Caco-2 (cell line): ENCODE results near the gene IMMP2L. TPM values are rescaled to one million over a fixed set of nuclear protein-coding genes. Genes with fewer than 3 reads are reported as not detected.

Experiments used
- BruUV-seq: library from RNA; stranded (reverse); fragments of 400-500 nt; replicated peaks from 2 replicates; lab custom pipeline; 2021; lab: Mats Ljungman, UMichigan
- CTCF ChIA-PET: fragments of 300-600 bp; sonication (Branson Sonifier 250); formaldehyde crosslinking; loops from one replicate; lab custom pipeline; 2022; ENCODE audit warnings: antibody characterized with exemption; lab: Charles Lee
- POLR2A ChIA-PET: fragments of 300-600 bp; sonication (Branson Sonifier 250); formaldehyde crosslinking; loops from one replicate; lab custom pipeline; 2022; ENCODE audit warnings: antibody characterized with exemption; lab: Charles Lee
- DNase-seq, 2 experiments: peaks; one replicate each; pipeline versions ENCODE4 v3.0.0 to v3.0.0-alpha.2; 2020 to 2022
- H3K27me3 ChIP-seq: replicated peaks from 2 replicates; pipeline ENCODE4 v1.6.0; 2011; ENCODE audit warnings: low read length; ENCODE audit not compliant: control insufficient read depth, insufficient read depth
- H3K36me3 ChIP-seq: 2 replicates; pipeline ENCODE4 v1.5.1; 2011; ENCODE audit warnings: low read length; ENCODE audit not compliant: control insufficient read depth, insufficient read depth
- H3K4me1 ChIP-seq: fragments of 250-450 bp; sonication (Bioruptor Pico); 2 replicates; pipeline ENCODE4 v1.5.1; 2020; ENCODE audit warnings: mild to moderate bottlenecking
- H3K4me3 ChIP-seq: 2 replicates; pipeline ENCODE4 v1.5.1; 2011; ENCODE audit warnings: low read depth, mild to moderate bottlenecking, control low read depth, low read length
- H3K9me3 ChIP-seq: fragments of 250-450 bp; sonication (Bioruptor Pico); 2 replicates; pipeline ENCODE4 v1.5.1; 2020; ENCODE audit warnings: mild to moderate bottlenecking, moderate library complexity
- H3K27ac Mint-ChIP-seq: one replicate; pipeline ENCODE4 v1.8.0; 2022; ENCODE audit warnings: mixed read lengths; ENCODE audit not compliant: unreplicated experiment
- H3K27me3 Mint-ChIP-seq: one replicate; pipeline ENCODE4 v1.8.0; 2022; ENCODE audit warnings: mixed read lengths; ENCODE audit not compliant: insufficient read depth, unreplicated experiment
- H3K36me3 Mint-ChIP-seq: one replicate; pipeline ENCODE4 v1.8.0; 2022; ENCODE audit warnings: mild to moderate bottlenecking, mixed read lengths; ENCODE audit not compliant: insufficient read depth, unreplicated experiment
- H3K4me1 Mint-ChIP-seq: one replicate; pipeline ENCODE4 v1.8.0; 2022; ENCODE audit warnings: low read depth, mixed read lengths; ENCODE audit not compliant: unreplicated experiment
- H3K4me3 Mint-ChIP-seq: one replicate; pipeline ENCODE4 v1.8.0; 2022; ENCODE audit warnings: mild to moderate bottlenecking, moderate library complexity, mixed read lengths; ENCODE audit not compliant: unreplicated experiment
- H3K9me3 Mint-ChIP-seq: one replicate; pipeline ENCODE4 v1.8.0; 2022; ENCODE audit warnings: mixed read lengths; ENCODE audit not compliant: unreplicated experiment
- intact Hi-C: fragments of 100-400 bp; cut with micrococcal nuclease; formaldehyde crosslinking; loops from one replicate; pipeline ENCODE4 v1.10.0; 2022; ENCODE audit not compliant: unreplicated experiment
- total RNA-seq: library from RNA; stranded (reverse); gene quantifications from 2 replicates; pipeline ENCODE4 v1.2.3, GENCODE V29; 2022
- TF ChIP-seq, protein P1 (sequence below), 2 experiments: fragments of 200-600 bp in 1 of 2; IDR thresholded peaks; 1 replicate in 1 of 2; 2 replicates in 1 of 2; pipeline versions ENCODE4 v1.5.1 to v1.8.0; 2011 to 2022; ENCODE audit warnings: antibody characterized with exemption in 1 of 2, control low read depth in 1 of 2, inconsistent platforms in 1 of 2, low read depth in 1 of 2, low read length in 1 of 2, mild to moderate bottlenecking in 1 of 2, moderate library complexity in 1 of 2; ENCODE audit not compliant: insufficient read depth in 1 of 2, severe bottlenecking in 1 of 2, unreplicated experiment in 1 of 2

Gene IMMP2L
- total RNA-seq, 1 experiment from 2014 or later, result 9.5 TPM

DNA sequence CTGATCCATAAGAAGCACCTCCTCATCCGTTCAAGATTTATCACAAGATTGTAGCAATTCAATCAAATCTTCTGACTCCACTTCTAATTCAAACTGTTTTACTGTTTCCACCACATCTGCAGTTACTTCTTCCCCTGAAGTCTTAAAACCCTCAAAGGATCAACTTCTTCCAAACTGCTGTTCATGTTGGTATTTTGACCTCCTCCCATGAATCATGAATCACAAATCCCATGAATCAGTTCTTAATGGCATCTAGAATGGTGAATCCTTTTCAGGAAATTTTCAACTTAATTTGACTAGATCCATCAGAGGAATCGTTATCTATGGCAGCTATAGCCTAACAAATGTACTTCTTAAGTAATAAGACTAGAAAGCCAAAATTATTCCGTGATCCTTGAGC, 122.3 kb downstream of the IMMP2L start:
- Histone ChIP-seq H3K36me3 (no peaks in the 10 kb centered on the region), H3K4me3 (no peak overlapping the region), H3K9me3 (0 out of 2 replicates have a peak, but pooled peaks cover 2% of the 10 kb centered on the region), H3K4me1 (no peaks in the 10 kb centered on the region), H3K27me3 (no peaks in the 10 kb centered on the region)
- BruUV-seq, result no TSS peak
- Mint-ChIP-seq H3K4me3 (no peak overlapping the region), H3K27me3 (no peaks in the 10 kb centered on the region), H3K36me3 (no peaks in the 10 kb centered on the region), H3K9me3 (peaks cover 8% of the 10 kb centered on the region), H3K27ac (no peak overlapping the region), H3K4me1 (peaks cover 11% of the 10 kb centered on the region)
- POLR2A ChIA-PET, result no interaction called here
- TF ChIP-seq, protein P1, sequence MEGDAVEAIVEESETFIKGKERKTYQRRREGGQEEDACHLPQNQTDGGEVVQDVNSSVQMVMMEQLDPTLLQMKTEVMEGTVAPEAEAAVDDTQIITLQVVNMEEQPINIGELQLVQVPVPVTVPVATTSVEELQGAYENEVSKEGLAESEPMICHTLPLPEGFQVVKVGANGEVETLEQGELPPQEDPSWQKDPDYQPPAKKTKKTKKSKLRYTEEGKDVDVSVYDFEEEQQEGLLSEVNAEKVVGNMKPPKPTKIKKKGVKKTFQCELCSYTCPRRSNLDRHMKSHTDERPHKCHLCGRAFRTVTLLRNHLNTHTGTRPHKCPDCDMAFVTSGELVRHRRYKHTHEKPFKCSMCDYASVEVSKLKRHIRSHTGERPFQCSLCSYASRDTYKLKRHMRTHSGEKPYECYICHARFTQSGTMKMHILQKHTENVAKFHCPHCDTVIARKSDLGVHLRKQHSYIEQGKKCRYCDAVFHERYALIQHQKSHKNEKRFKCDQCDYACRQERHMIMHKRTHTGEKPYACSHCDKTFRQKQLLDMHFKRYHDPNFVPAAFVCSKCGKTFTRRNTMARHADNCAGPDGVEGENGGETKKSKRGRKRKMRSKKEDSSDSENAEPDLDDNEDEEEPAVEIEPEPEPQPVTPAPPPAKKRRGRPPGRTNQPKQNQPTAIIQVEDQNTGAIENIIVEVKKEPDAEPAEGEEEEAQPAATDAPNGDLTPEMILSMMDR (IDR thresholded peaks at IDR 0.05; ENCODE audit: insufficient read depth in 1 of 2, low read depth in 1 of 2, low read length in 1 of 2, severe bottlenecking in 1 of 2, unreplicated experiment in 1 of 2), result no peak
- CTCF ChIA-PET, result no interaction called here
- DNase-seq, result no peak
- intact Hi-C loops, result no loop called here

DNA sequence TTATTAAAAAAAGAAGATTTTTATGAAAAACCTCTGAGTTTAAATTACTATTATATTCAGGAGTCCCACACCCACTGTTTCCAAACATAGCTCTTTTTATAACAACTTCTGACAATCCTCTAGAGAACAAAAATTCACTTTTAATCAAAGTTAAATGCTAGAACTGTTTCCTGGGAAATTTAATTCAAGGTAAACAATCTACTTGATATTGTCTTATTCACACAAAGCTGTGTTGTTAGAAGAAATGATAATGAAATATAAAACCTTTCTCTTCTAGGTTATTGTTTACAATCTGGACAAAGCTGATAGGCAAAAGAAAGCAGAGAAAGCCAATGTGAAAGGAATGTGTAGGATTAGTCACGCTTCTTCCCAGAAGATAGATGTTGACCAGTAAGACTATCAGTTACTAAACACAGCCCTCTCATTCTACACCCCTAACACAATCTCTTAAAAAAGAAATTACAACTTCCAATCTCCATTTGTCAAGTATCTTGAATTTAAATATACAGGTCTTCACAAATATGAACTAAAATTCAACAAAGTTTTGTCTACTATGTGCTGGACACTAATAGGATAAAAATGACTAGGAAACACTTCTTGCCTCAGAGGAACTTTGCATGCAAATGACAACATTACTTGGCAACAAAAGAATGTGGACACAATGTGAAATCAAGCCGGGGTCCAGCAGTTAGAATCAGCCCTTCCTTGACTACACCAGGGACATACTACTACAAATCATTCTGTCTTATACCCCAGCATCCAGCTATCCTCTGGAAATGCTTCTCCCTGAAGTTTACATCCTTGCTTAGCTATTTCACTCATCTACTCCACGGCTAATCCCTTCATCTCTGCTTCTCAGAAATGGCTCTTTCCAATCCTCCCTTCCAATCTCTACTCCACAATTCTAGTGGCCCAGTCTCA, 123.7 kb downstream of the IMMP2L start:
- Histone ChIP-seq H3K4me3 (no peak overlapping the region), H3K36me3 (no peaks in the 10 kb centered on the region), H3K27me3 (no peaks in the 10 kb centered on the region), H3K4me1 (no peaks in the 10 kb centered on the region), H3K9me3 (peaks cover 3% of the 10 kb centered on the region; the same call in 1 of the 2 replicates)
- Mint-ChIP-seq H3K36me3 (no peaks in the 10 kb centered on the region), H3K27me3 (no peaks in the 10 kb centered on the region), H3K9me3 (peaks cover 12% of the 10 kb centered on the region), H3K27ac (no peak overlapping the region), H3K4me1 (peaks cover 11% of the 10 kb centered on the region), H3K4me3 (no peak overlapping the region)
- TF ChIP-seq, protein P1 (IDR thresholded peaks at IDR 0.05; ENCODE audit: insufficient read depth in 1 of 2, low read depth in 1 of 2, low read length in 1 of 2, severe bottlenecking in 1 of 2, unreplicated experiment in 1 of 2), result no peak
- ChIA-PET POLR2A (no interaction called here), CTCF (no interaction called here)
- no TSS peak for BruUV-seq
- DNase-seq, result no peak
- intact Hi-C loops, result no loop called here

DNA sequence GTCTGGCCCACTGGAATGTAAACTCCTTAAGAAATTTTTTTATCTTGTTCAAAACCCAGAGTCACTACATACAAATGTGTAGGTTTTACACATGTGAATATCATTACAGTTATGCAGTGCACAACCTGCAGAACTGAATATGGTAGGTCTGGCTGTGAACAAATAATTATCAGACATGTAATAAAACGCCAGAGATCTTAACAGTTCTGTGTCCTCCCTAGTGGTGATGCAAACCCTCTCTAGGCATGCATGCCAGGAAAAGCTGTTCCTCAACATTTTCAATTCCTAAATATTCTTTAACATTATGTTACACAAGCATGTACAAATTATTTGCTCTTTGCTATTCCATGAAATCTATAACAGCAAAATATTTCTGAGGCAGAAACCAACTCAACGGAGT, 124.6 kb downstream of the IMMP2L start:
- Histone ChIP-seq H3K9me3 (peaks cover 3% of the 10 kb centered on the region), H3K36me3 (no peaks in the 10 kb centered on the region), H3K27me3 (no peaks in the 10 kb centered on the region), H3K4me3 (no peak overlapping the region), H3K4me1 (no peaks in the 10 kb centered on the region)
- DNase-seq, result no peak
- no TSS peak for BruUV-seq
- ChIA-PET POLR2A (no interaction called here), CTCF (no interaction called here)
- no peaks in the 10 kb centered on the region for H3K36me3 Mint-ChIP-seq
- no peaks in the 10 kb centered on the region for H3K27me3 Mint-ChIP-seq
- TF ChIP-seq, protein P1 (IDR thresholded peaks at IDR 0.05; ENCODE audit: insufficient read depth in 1 of 2, low read depth in 1 of 2, low read length in 1 of 2, severe bottlenecking in 1 of 2, unreplicated experiment in 1 of 2), result no peak
- no peak overlapping the region for H3K4me3 Mint-ChIP-seq
- intact Hi-C loops, result no loop called here
- H3K4me1 Mint-ChIP-seq, result peaks cover 11% of the 10 kb centered on the region
- no peak overlapping the region for H3K27ac Mint-ChIP-seq
- peaks cover 21% of the 10 kb centered on the region for H3K9me3 Mint-ChIP-seq
